CD4-positive, alpha-beta memory T cell (primary cell): ENCODE data around the gene LRRC1. TPM values are rescaled to one million over a fixed set of nuclear protein-coding genes. Genes with fewer than 3 reads are reported as not detected.

Experiments used
- CTCF ChIA-PET: fragments of 350-600 bp; sonication (Branson Sonifier 250); formaldehyde crosslinking; loops from one replicate; lab custom pipeline; 2021; ENCODE audit warnings: inconsistent platforms; ENCODE audit not compliant: partially characterized antibody; lab: Charles Lee
- POLR2A ChIA-PET: fragments of 350-600 bp; sonication (Branson Sonifier 250); formaldehyde crosslinking; loops from one replicate; lab custom pipeline; 2021; ENCODE audit not compliant: partially characterized antibody; lab: Charles Lee
- DNase-seq, 5 donors: peaks; one replicate each; pipeline versions ENCODE4 v3.0.0 to v3.0.0-alpha.2; 2020 to 2022; ENCODE audit warnings: mixed read lengths in 1 of 5
- H3K27ac ChIP-seq: one replicate; pipeline ENCODE4 v1.7.0; 2013; ENCODE audit warnings: low read depth, low read length
- H3K27me3 ChIP-seq: 2 replicates; pipeline ENCODE4 v1.7.0; 2013; ENCODE audit warnings: mild to moderate bottlenecking, low read length, moderate library complexity; ENCODE audit not compliant: insufficient read depth
- H3K36me3 ChIP-seq: 2 replicates; pipeline ENCODE4 v1.7.0; 2013; ENCODE audit warnings: mild to moderate bottlenecking, low read length, moderate library complexity; ENCODE audit not compliant: insufficient read depth
- H3K4me1 ChIP-seq: 2 replicates; pipeline ENCODE4 v1.7.0; 2013; ENCODE audit warnings: mild to moderate bottlenecking, low read length, moderate library complexity; ENCODE audit not compliant: insufficient read depth
- H3K4me3 ChIP-seq, 2 donors: one replicate each; pipeline ENCODE4 v1.7.0; 2013; ENCODE audit warnings: low read length in 2 of 2, mild to moderate bottlenecking in 1 of 2
- H3K9me3 ChIP-seq, 2 donors: one replicate each; pipeline ENCODE4 v1.7.0; 2013; ENCODE audit warnings: low read length in 2 of 2, control low read depth in 1 of 2; ENCODE audit not compliant: control insufficient read depth in 1 of 2
- H3K27ac Mint-ChIP-seq, 7 donors: one replicate each; pipeline ENCODE4 v1.8.0; 2020 to 2021; ENCODE audit warnings: mixed read lengths in 7 of 7, mild to moderate bottlenecking in 6 of 7, inconsistent platforms in 3 of 7, moderate library complexity in 3 of 7
- H3K27me3 Mint-ChIP-seq, 2 donors: one replicate each; pipeline ENCODE4 v1.8.0; 2020 to 2021; ENCODE audit warnings: mixed read lengths in 2 of 2
- H3K36me3 Mint-ChIP-seq, 2 donors: one replicate each; pipeline ENCODE4 v1.8.0; 2020 to 2021; ENCODE audit warnings: mixed read lengths in 2 of 2, inconsistent platforms in 1 of 2, mild to moderate bottlenecking in 1 of 2
- H3K4me1 Mint-ChIP-seq, 4 donors: one replicate each; pipeline ENCODE4 v1.8.0; 2020 to 2021; ENCODE audit warnings: mixed read lengths in 4 of 4, mild to moderate bottlenecking in 1 of 4
- H3K4me3 Mint-ChIP-seq, 8 donors: one replicate each; pipeline ENCODE4 v1.8.0; 2020 to 2021; ENCODE audit warnings: mixed read lengths in 8 of 8, mild to moderate bottlenecking in 7 of 8, moderate library complexity in 6 of 8, inconsistent platforms in 3 of 8
- H3K9me3 Mint-ChIP-seq, 8 donors: one replicate each; pipeline ENCODE4 v1.8.0; 2020 to 2021; ENCODE audit warnings: mixed read lengths in 8 of 8, mild to moderate bottlenecking in 5 of 8, inconsistent platforms in 3 of 8, moderate library complexity in 1 of 8
- intact Hi-C: fragments of 100-400 bp; cut with micrococcal nuclease; formaldehyde crosslinking; loops from one replicate; pipeline ENCODE4 v1.15.1; 2023
- polyA plus RNA-seq, 2 donors: library from polyadenylated mRNA; unstranded; fragments of 300-500 nt; fragmentation: Illumina TruSeq; gene quantifications; one replicate each; pipeline ENCODE4 v1.2.3, GENCODE V29; 2021
- total RNA-seq, 2 experiments: library from RNA; stranded (reverse); gene quantifications; one replicate each; pipeline ENCODE4 v1.2.3, GENCODE V29; 2021

LRRC1 gene
- total and polyA plus RNA-seq, 4 experiments from 2014 or later = 2.2 to 5.2 (median 3.7) TPM

DNA sequence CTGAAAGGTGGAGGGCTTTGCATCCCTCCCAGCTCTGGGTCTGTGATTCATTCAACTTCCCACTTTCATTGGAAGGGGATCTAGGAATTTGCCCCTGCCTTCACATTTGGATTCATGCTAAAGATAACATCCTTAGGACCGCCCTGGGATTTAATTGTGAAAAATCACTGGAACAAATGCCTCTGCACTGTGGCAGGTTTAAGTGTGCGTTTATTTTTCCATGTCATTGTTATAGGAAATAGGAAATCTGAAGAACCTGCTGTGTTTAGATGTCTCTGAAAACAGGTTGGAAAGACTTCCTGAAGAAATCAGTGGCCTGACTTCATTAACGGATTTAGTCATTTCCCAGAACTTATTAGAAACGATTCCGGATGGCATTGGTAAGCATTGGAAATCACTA lies 104.7 kb downstream of the LRRC1 start:
- no peak overlapping the region for H3K4me3 Mint-ChIP-seq
- ChIA-PET CTCF (no interaction called here), POLR2A (no interaction called here)
- no peak for DNase-seq
- no peak overlapping the region for H3K27ac ChIP-seq
- no peaks in the 10 kb centered on the region for H3K27me3 ChIP-seq
- H3K4me3 ChIP-seq = no peak overlapping the region
- H3K27me3 Mint-ChIP-seq = no peaks in the 10 kb centered on the region
- H3K4me1 ChIP-seq = no peaks in the 10 kb centered on the region
- H3K4me1 Mint-ChIP-seq = peaks cover 0 to 1% (median 0%) of the 10 kb centered on the region in 4 donors
- no peak overlapping the region for H3K27ac Mint-ChIP-seq
- peaks cover 0 to 2% (median 0%) of the 10 kb centered on the region in 8 donors for H3K9me3 Mint-ChIP-seq
- peaks cover 24 to 38% of the 10 kb centered on the region in 2 donors for H3K36me3 Mint-ChIP-seq
- no peaks in the 10 kb centered on the region for H3K36me3 ChIP-seq
- intact Hi-C loops = no loop called here
- no peaks in the 10 kb centered on the region for H3K9me3 ChIP-seq

DNA sequence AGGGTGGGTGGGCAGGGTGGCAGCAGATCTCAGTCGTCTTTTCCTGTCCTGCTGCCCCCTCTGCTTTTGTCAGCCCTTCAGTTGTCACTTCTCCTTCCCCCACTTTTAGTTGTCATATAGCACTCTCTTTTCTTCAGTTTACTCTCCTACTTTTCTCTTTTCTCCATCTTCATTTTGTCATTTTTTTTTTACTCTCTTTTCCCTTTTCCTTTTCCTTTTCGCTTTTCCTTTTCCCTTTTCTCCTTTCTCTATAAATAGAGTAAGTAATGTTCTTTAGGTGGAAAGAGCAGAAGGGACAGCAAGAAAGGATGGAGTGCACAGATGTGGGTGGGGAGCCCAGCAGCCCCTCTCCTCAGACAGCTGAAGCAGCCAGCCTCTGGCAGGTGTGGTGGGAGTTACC lies 108.6 kb downstream of the LRRC1 start:
- DNase-seq = no peak
- Histone ChIP-seq H3K9me3 (no peaks in the 10 kb centered on the region), H3K27me3 (no peaks in the 10 kb centered on the region), H3K4me3 (no peak overlapping the region), H3K36me3 (peaks cover 4% of the 10 kb centered on the region), H3K4me1 (no peaks in the 10 kb centered on the region), H3K27ac (no peak overlapping the region)
- Mint-ChIP-seq H3K27ac (no peak overlapping the region), H3K36me3 (peaks cover 29 to 35% of the 10 kb centered on the region in 2 donors), H3K9me3 (peaks cover 0 to 2% (median 0%) of the 10 kb centered on the region in 8 donors), H3K4me3 (no peak overlapping the region), H3K27me3 (no peaks in the 10 kb centered on the region), H3K4me1 (no peaks in the 10 kb centered on the region)
- POLR2A ChIA-PET = no interaction called here
- intact Hi-C loops = no loop called here
- CTCF ChIA-PET = no interaction called here

DNA sequence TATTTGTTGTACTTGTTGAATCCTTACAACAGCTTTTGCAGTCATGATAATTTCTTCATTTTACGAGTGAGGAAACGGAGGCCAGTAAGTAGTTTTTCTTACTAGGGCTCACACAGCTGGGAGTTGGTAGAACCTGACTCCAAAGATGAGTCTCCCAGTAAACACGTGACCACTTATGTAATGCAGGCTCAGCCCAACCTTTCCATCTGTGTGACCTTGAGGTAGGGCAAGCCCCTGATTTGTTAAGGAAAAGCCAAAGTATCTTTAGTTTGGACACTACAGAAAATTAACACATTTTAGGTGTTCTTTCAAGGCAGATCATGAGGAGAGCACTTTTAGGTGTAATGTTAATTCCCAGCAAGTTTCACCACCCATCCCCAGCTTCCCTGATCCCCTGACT lies 111.3 kb downstream of the LRRC1 start:
- ChIA-PET CTCF (interaction anchor here (1.7 kb wide), 1 partner anchor 111 kb away, joined by 4 read pairs; the partner anchor contains the start of gene LRRC1), POLR2A (no interaction called here)
- H3K4me3 ChIP-seq = no peak overlapping the region
- H3K4me1 ChIP-seq = no peaks in the 10 kb centered on the region
- no peaks in the 10 kb centered on the region for H3K4me1 Mint-ChIP-seq
- peaks cover 23% of the 10 kb centered on the region in 2 donors for H3K36me3 Mint-ChIP-seq
- no peaks in the 10 kb centered on the region for H3K9me3 Mint-ChIP-seq
- intact Hi-C loops = no loop called here
- peaks cover 4% of the 10 kb centered on the region for H3K36me3 ChIP-seq
- H3K9me3 ChIP-seq = no peaks in the 10 kb centered on the region
- no peak for DNase-seq
- no peak overlapping the region for H3K27ac ChIP-seq
- H3K27ac Mint-ChIP-seq = no peak overlapping the region
- H3K4me3 Mint-ChIP-seq = no peak overlapping the region
- no peaks in the 10 kb centered on the region for H3K27me3 ChIP-seq
- H3K27me3 Mint-ChIP-seq = no peaks in the 10 kb centered on the region

DNA sequence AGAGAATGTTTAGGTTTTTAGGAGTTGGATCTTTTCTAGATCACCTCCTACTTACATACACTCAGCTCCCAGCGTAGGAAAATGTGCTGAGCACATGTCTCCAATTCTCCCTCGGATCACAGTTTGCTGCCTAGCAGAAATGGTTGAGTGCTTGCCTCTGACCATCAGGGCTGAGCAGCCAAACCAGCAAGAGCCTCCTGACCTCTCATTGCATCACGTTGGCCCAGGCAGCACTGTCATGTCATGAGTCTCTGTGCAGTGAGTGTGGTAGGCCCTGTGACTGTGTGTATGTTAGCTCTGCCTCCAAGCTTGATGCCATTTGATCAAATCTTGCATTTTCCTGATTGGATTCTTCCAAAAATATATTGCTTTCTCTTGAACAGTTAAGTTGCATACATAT lies 112.0 kb downstream of the LRRC1 start:
- H3K36me3 ChIP-seq = peaks cover 4% of the 10 kb centered on the region
- ChIA-PET POLR2A (no interaction called here), CTCF (no interaction called here)
- Mint-ChIP-seq H3K4me1 (no peaks in the 10 kb centered on the region), H3K9me3 (no peaks in the 10 kb centered on the region), H3K27ac (no peak overlapping the region), H3K36me3 (peaks cover 20 to 21% of the 10 kb centered on the region in 2 donors), H3K4me3 (no peak overlapping the region), H3K27me3 (no peaks in the 10 kb centered on the region)
- no peaks in the 10 kb centered on the region for H3K9me3 ChIP-seq
- intact Hi-C loops = no loop called here
- no peak for DNase-seq
- no peak overlapping the region for H3K27ac ChIP-seq
- no peaks in the 10 kb centered on the region for H3K4me1 ChIP-seq
- H3K4me3 ChIP-seq = no peak overlapping the region
- H3K27me3 ChIP-seq = no peaks in the 10 kb centered on the region

DNA sequence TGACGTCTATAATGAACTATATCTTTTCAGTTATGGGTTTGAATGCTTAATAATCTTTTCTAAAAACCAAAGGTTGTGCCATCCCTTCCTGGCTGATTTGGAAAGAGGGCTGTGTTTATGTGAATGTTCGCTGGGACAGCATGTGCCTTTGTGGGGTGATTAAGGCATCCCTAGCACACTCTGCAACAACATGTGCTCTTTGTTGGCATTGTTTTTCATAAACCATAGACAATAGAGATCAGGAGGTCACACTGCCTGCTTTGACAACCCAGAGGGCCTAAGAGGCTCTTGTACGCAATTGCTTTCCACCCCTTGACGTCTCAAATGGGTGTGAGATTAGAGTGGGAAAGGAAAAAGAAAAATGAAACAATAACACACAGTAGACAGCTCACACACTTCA lies 116.0 kb downstream of the LRRC1 start:
- DNase-seq = no peak
- ChIA-PET CTCF (no interaction called here), POLR2A (no interaction called here)
- H3K4me3 Mint-ChIP-seq = no peak overlapping the region
- Histone ChIP-seq H3K4me3 (no peak overlapping the region), H3K36me3 (peaks cover 4% of the 10 kb centered on the region), H3K27me3 (no peaks in the 10 kb centered on the region), H3K4me1 (no peaks in the 10 kb centered on the region), H3K9me3 (no peaks in the 10 kb centered on the region), H3K27ac (no peak overlapping the region)
- H3K9me3 Mint-ChIP-seq = no peaks in the 10 kb centered on the region
- no peak overlapping the region for H3K27ac Mint-ChIP-seq
- no peaks in the 10 kb centered on the region for H3K4me1 Mint-ChIP-seq
- intact Hi-C loops = no loop called here
- H3K36me3 Mint-ChIP-seq = peaks cover 13 to 17% of the 10 kb centered on the region in 2 donors
- no peaks in the 10 kb centered on the region for H3K27me3 Mint-ChIP-seq

DNA sequence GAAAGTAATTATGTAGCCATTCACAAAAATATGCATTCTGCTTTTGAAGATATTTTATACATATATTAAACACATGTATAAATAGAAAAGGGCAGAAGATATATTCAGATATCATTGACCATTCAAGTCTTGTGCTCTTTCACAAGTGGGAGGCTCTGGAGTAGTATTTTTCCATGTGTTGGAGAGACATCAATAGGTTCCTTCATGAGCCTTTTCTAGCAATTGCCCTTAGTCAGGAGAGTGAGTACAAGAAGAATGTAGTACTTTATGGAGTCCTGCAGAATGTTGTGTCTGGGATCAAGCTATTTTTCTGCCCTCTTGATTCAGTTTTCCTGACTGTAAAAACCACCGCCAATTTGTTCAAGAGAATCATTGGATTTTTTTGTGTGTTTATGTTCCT lies 117.9 kb downstream of the LRRC1 start:
- Mint-ChIP-seq H3K27me3 (no peaks in the 10 kb centered on the region), H3K9me3 (no peaks in the 10 kb centered on the region), H3K36me3 (peaks cover 13 to 17% of the 10 kb centered on the region in 2 donors), H3K27ac (no peak overlapping the region), H3K4me3 (no peak overlapping the region), H3K4me1 (no peaks in the 10 kb centered on the region)
- Histone ChIP-seq H3K4me3 (no peak overlapping the region), H3K9me3 (no peaks in the 10 kb centered on the region), H3K27ac (no peak overlapping the region), H3K36me3 (no peaks in the 10 kb centered on the region), H3K27me3 (no peaks in the 10 kb centered on the region), H3K4me1 (no peaks in the 10 kb centered on the region)
- intact Hi-C loops = no loop called here
- ChIA-PET POLR2A (no interaction called here), CTCF (no interaction called here)
- DNase-seq = no peak

DNA sequence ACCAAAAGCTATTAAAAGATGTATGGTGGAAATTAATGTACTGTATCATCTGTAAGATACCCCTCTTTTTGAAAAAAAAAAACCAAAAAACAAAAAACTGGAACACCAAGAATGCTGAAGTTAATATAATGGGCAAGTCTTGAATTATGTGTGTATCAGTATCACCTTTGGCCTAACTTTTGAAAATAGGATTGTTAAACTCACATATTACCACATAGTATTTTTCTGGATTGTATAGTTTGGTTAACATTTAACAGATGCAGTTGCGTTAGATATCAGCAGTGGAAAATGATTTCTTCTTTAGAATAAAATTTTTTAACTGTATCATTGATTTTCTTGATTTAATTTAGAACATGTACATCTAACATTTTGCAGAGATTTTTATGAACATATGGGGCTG lies 118.5 kb downstream of the LRRC1 start:
- peaks cover 11 to 17% of the 10 kb centered on the region in 2 donors for H3K36me3 Mint-ChIP-seq
- no peak for DNase-seq
- no peaks in the 10 kb centered on the region for H3K9me3 ChIP-seq
- ChIA-PET POLR2A (no interaction called here), CTCF (no interaction called here)
- no peak overlapping the region for H3K27ac ChIP-seq
- H3K36me3 ChIP-seq = no peaks in the 10 kb centered on the region
- H3K4me3 Mint-ChIP-seq = no peak overlapping the region
- intact Hi-C loops = no loop called here
- no peaks in the 10 kb centered on the region for H3K27me3 Mint-ChIP-seq
- H3K9me3 Mint-ChIP-seq = no peaks in the 10 kb centered on the region
- no peak overlapping the region for H3K4me3 ChIP-seq
- H3K4me1 Mint-ChIP-seq = no peaks in the 10 kb centered on the region
- no peak overlapping the region for H3K27ac Mint-ChIP-seq
- no peaks in the 10 kb centered on the region for H3K4me1 ChIP-seq
- no peaks in the 10 kb centered on the region for H3K27me3 ChIP-seq
